Endothelial cell of umbilical vein (primary cell): ENCODE results near the gene PHTF1. TPM values are rescaled to one million over a fixed set of nuclear protein-coding genes. Genes with fewer than 3 reads are reported as not detected.

ENCODE experiments used
- BruUV-seq: library from RNA; stranded (reverse); fragments of 400-500 nt; replicated peaks from 2 replicates; lab custom pipeline; 2021; lab: Mats Ljungman, UMichigan
- CTCF ChIA-PET: fragments of 300-600, 350-600 bp; sonication (Branson Sonifier 250); formaldehyde crosslinking; loops from one replicate; lab custom pipeline; 2021; ENCODE audit warnings: antibody characterized with exemption, inconsistent platforms; lab: Charles Lee
- POLR2A ChIA-PET: fragments of 300-600, 350-600 bp; sonication (Branson Sonifier 250); formaldehyde crosslinking; loops from one replicate; lab custom pipeline; 2021; ENCODE audit warnings: antibody characterized with exemption, inconsistent platforms; lab: Charles Lee
- DNase-seq: peaks from one replicate; pipeline ENCODE4 v3.0.0-alpha.2; 2011; ENCODE audit warnings: low read depth, low spot score
- FAIRE-seq: peaks from 2 replicates; lab custom pipeline; 2011; peaks lifted over from hg19 to GRCh38; lab: Jason Lieb, UNC
- H2AFZ ChIP-seq: 2 replicates; pipeline ENCODE4 v1.6.0; 2012; ENCODE audit warnings: low read depth, low read length, control low read depth, inconsistent platforms
- H3K27ac ChIP-seq: 2 replicates; pipeline ENCODE4 v1.5.1; 2011; ENCODE audit warnings: low read depth, mild to moderate bottlenecking, control low read depth, low read length, moderate library complexity; ENCODE audit not compliant: insufficient read depth
- H3K27me3 ChIP-seq, 2 experiments: 2 replicates each; pipeline versions ENCODE4 v1.6.0 to v1.6.1; 2011; ENCODE audit warnings: low read length in 2 of 2, mixed read lengths in 1 of 2; ENCODE audit not compliant: control insufficient read depth in 2 of 2, insufficient read depth in 2 of 2
- H3K36me3 ChIP-seq, 2 experiments: 2 replicates in 1 of 2; 3 replicates in 1 of 2; pipeline ENCODE4 v1.5.1; 2011; ENCODE audit warnings: low read length in 2 of 2, mild to moderate bottlenecking in 1 of 2, moderate library complexity in 1 of 2; ENCODE audit not compliant: control insufficient read depth in 2 of 2, insufficient read depth in 2 of 2; ENCODE audit errors: extremely low read depth in 1 of 2
- H3K4me1 ChIP-seq: 3 replicates; pipeline ENCODE4 v1.5.1; 2011; ENCODE audit warnings: mild to moderate bottlenecking, low read length; ENCODE audit not compliant: control insufficient read depth, insufficient read depth; ENCODE audit errors: extremely low read depth
- H3K4me2 ChIP-seq: 2 replicates; pipeline ENCODE4 v1.6.1; 2011; ENCODE audit warnings: low read length, control low read depth, mixed read lengths; ENCODE audit not compliant: insufficient read depth
- H3K4me3 ChIP-seq, 3 experiments: fragments of 200-600 bp in 1 of 3; sonication (generic), shearing (Covaris generic) in 1 of 3; replicated peaks in 1 of 3; 2 replicates each; pipeline ENCODE4 v1.5.1; 2011 to 2016; ENCODE audit warnings: control low read depth in 3 of 3, low read length in 3 of 3, mild to moderate bottlenecking in 2 of 3, inconsistent platforms in 1 of 3, low read depth in 1 of 3, moderate library complexity in 1 of 3; ENCODE audit not compliant: insufficient read depth in 1 of 3
- H3K79me2 ChIP-seq: 2 replicates; pipeline ENCODE4 v1.6.0; 2012; ENCODE audit warnings: low read length, inconsistent platforms; ENCODE audit not compliant: control insufficient read depth, insufficient read depth
- H3K9ac ChIP-seq: replicated peaks from 2 replicates; pipeline ENCODE3; 2011; ENCODE audit warnings: low read length, control low read depth; ENCODE audit not compliant: insufficient read depth; ENCODE audit errors: extremely low read depth
- H3K9me1 ChIP-seq: replicated peaks from 3 replicates; pipeline ENCODE4 v1.6.0; 2011; ENCODE audit warnings: mild to moderate bottlenecking, low read length; ENCODE audit not compliant: control insufficient read depth, insufficient read depth; ENCODE audit errors: extremely low read depth
- H3K9me3 ChIP-seq: replicated peaks from 2 replicates; pipeline ENCODE4 v1.5.1; 2012; ENCODE audit warnings: low read length, inconsistent platforms; ENCODE audit not compliant: control insufficient read depth, insufficient read depth
- H4K20me1 ChIP-seq: replicated peaks from 2 replicates; pipeline ENCODE3; 2011; ENCODE audit warnings: mild to moderate bottlenecking, low read length; ENCODE audit not compliant: control insufficient read depth, insufficient read depth; ENCODE audit errors: extremely low read depth
- EZH2 ChIP-seq: IDR thresholded peaks from 2 replicates; pipeline ENCODE4 v1.6.1; 2012; ENCODE audit warnings: borderline replicate concordance, low read depth, mild to moderate bottlenecking, moderate library complexity, low read length, inconsistent platforms; ENCODE audit not compliant: severe bottlenecking
- FOS ChIP-seq: IDR thresholded peaks from 2 replicates; pipeline ENCODE4 v1.6.1; 2011; ENCODE audit warnings: mild to moderate bottlenecking, low read length, moderate library complexity, borderline replicate concordance; ENCODE audit not compliant: insufficient read depth
- GATA2 ChIP-seq: IDR thresholded peaks from 2 replicates; pipeline ENCODE4 v1.7.0; 2011; ENCODE audit warnings: low read depth, mild to moderate bottlenecking, moderate library complexity, mixed read lengths, low read length; ENCODE audit not compliant: insufficient read length, insufficient read depth
- JUN ChIP-seq: IDR thresholded peaks from 2 replicates; pipeline ENCODE4 v1.6.1; 2011; ENCODE audit warnings: borderline replicate concordance, low read depth; ENCODE audit not compliant: insufficient read length, insufficient read depth
- MYC ChIP-seq: IDR thresholded peaks from one replicate; pipeline ENCODE4 v1.6.1; 2011; ENCODE audit warnings: mild to moderate bottlenecking, low read depth, low read length
- POLR2A ChIP-seq: IDR thresholded peaks from 2 replicates; pipeline ENCODE4 v1.6.1; 2012; ENCODE audit warnings: low read depth, mild to moderate bottlenecking, control low read depth, low read length
- POLR2AphosphoS5 ChIP-seq: IDR thresholded peaks from 2 replicates; pipeline ENCODE4 v1.6.1; 2012; ENCODE audit warnings: low read depth, mild to moderate bottlenecking, control low read depth, low read length, moderate library complexity; ENCODE audit not compliant: insufficient read depth
- dilution Hi-C: fragments of 300-500 bp; cut with MboI; formaldehyde crosslinking; loops from one replicate; pipeline ENCODE4 v1.15.0; 2019; ENCODE audit warnings: low sequenced_read_pairs; ENCODE audit not compliant: extremely low pct_ligation_motif_present
- intact Hi-C: fragments of 100-400 bp; cut with micrococcal nuclease; formaldehyde crosslinking; loops from one replicate; pipeline ENCODE4 v1.10.0; 2022
- polyA plus RNA-seq, 4 experiments: library from polyadenylated mRNA; depleted of rRNA in 3 of 4; stranded (reverse) in 3 of 4; unstranded in 1 of 4; fragments of >200 nt; gene quantifications; 2 replicates each; pipeline versions ENCODE4 v1.2.1 to v1.2.3, GENCODE V29; 2011 to 2012; ENCODE audit warnings: missing spikeins in 1 of 4
- total RNA-seq: library from RNA; stranded (reverse); gene quantifications from 2 replicates; pipeline ENCODE4 v1.2.3, GENCODE V29; 2021
- TF ChIP-seq, protein P1 (sequence below): IDR thresholded peaks from 2 replicates; pipeline ENCODE4 v1.6.1; 2011; ENCODE audit not compliant: insufficient read depth, insufficient read length

Gene PHTF1
- total and polyA plus RNA-seq, 2 donors (not counting 3 experiments of a cell fraction or from before 2014, with no cell fraction given), result 26.3 to 62.6 TPM

DNA sequence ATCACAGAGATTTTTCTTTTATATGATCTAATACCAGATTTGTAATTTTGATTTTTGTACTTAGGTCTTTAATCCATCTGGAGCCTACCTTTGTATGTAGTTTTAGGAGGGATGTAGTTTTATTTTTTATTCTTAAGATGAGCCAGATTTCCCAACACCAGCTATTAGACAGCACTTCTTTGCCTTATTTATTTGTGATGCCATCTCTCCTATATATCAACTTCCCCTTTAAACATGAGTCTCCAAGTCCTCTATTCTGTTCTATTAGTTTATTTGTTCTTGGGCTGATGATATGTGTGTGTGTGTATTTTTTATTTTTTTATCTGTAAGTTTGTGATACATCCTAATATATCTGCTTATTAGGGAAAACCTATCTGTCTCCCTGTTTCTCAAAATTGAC lies 94.2 kb downstream of the PHTF1 start:
- H3K4me2 ChIP-seq, result no peak overlapping the region
- H4K20me1 ChIP-seq, result no peaks in the 10 kb centered on the region
- FAIRE-seq (no peak), DNase-seq (no peak)
- CTCF ChIA-PET, result no interaction called here
- no peak overlapping the region for H2AFZ ChIP-seq
- no peaks in the 10 kb centered on the region for H3K79me2 ChIP-seq
- no peaks in the 10 kb centered on the region for H3K9me3 ChIP-seq
- POLR2A ChIA-PET, result no interaction called here
- H3K4me3 ChIP-seq, result no peak overlapping the region
- no peaks in the 10 kb centered on the region for H3K9me1 ChIP-seq
- no peak overlapping the region for H3K27ac ChIP-seq
- no peaks in the 10 kb centered on the region for H3K27me3 ChIP-seq
- no peaks in the 10 kb centered on the region for H3K4me1 ChIP-seq
- intact Hi-C loops (no loop called here), dilution Hi-C loops (no loop called here)
- BruUV-seq, result no TSS peak
- TF ChIP-seq POLR2AphosphoS5 (no peak), GATA2 (no peak), POLR2A (no peak), MYC (no peak), EZH2 (no peak), JUN (no peak), FOS (no peak)
- TF ChIP-seq, protein P1, sequence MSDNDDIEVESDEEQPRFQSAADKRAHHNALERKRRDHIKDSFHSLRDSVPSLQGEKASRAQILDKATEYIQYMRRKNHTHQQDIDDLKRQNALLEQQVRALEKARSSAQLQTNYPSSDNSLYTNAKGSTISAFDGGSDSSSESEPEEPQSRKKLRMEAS, result no peak
- H3K9ac ChIP-seq, result no peak overlapping the region
- H3K36me3 ChIP-seq, result no peaks in the 10 kb centered on the region
